DMS114 treated with DMSO at 0.1 percent for 48 hours (cell line): ENCODE measurements around the gene KIAA1549.

Experiments used
- DNase-seq: peaks from one replicate; lab custom pipeline; 2025; ENCODE audit not compliant: unreplicated experiment; lab: John Stamatoyannopoulos, UW

Gene KIAA1549

GRCh38 chr7:138886501-138886917 lies 94.7 kb downstream of the KIAA1549 start:
- DNase-seq: peak; percentile 4

- no peak for DNase-seq
Measured at GRCh38 chr7:138885383-138886147, 95.6 kb downstream of the KIAA1549 start.

GRCh38 chr7:138882249-138882648 lies 98.9 kb downstream of the KIAA1549 start:
- no peak for DNase-seq

GRCh38 chr7:138881579-138882188 lies 99.5 kb downstream of the KIAA1549 start:
- DNase-seq: no peak

GRCh38 chr7:138880881-138881578 lies 100.2 kb downstream of the KIAA1549 start:
- no peak for DNase-seq

- no peak for DNase-seq
Measured at GRCh38 chr7:138879356-138879755, 101.8 kb downstream of the KIAA1549 start.

- no peak for DNase-seq
Measured at GRCh38 chr7:138878856-138879255, 102.3 kb downstream of the KIAA1549 start.

GRCh38 chr7:138878051-138878450 lies 103.1 kb downstream of the KIAA1549 start:
- no peak for DNase-seq

- DNase-seq: no peak
Measured at GRCh38 chr7:138876326-138876725, 104.9 kb downstream of the KIAA1549 start.

- DNase-seq: no peak
Measured at GRCh38 chr7:138875794-138876193, 105.4 kb downstream of the KIAA1549 start.

GRCh38 chr7:138873220-138873892 lies 107.8 kb downstream of the KIAA1549 start:
- no peak for DNase-seq

GRCh38 chr7:138872576-138872975 lies 108.6 kb downstream of the KIAA1549 start:
- DNase-seq: no peak

GRCh38 chr7:138871814-138872090 lies 109.4 kb downstream of the KIAA1549 start:
- DNase-seq: no peak

- DNase-seq: no peak
Measured at GRCh38 chr7:138871065-138871813, 110.0 kb downstream of the KIAA1549 start.

GRCh38 chr7:138869353-138869752 lies 111.8 kb downstream of the KIAA1549 start:
- DNase-seq: no peak

- no peak for DNase-seq
Measured at GRCh38 chr7:138868711-138869110, 112.5 kb downstream of the KIAA1549 start.

GRCh38 chr7:138867744-138868143 lies 113.4 kb downstream of the KIAA1549 start:
- DNase-seq: no peak

GRCh38 chr7:138866353-138866752 lies 114.8 kb downstream of the KIAA1549 start:
- no peak for DNase-seq

GRCh38 chr7:138865843-138866242 lies 115.3 kb downstream of the KIAA1549 start:
- no peak for DNase-seq

- DNase-seq: no peak
Measured at GRCh38 chr7:138864667-138865066, 116.5 kb downstream of the KIAA1549 start.

- DNase-seq: no peak
Measured at GRCh38 chr7:138863931-138864330, 117.3 kb downstream of the KIAA1549 start.
